Uterus (tissue), 4 donors: ENCODE results near the gene KRTAP10-9. TPM values are rescaled to one million over a fixed set of nuclear protein-coding genes. Genes with fewer than 3 reads are reported as not detected.

Source experiments
- DNase-seq, 2 donors: peaks; one replicate each; pipeline ENCODE4 v3.0.0-alpha.2; 2019 to 2020
- H3K27ac ChIP-seq, 2 donors: fragments of 200-600 bp; sonication (generic); 1 replicate in 1 of 2; 2 replicates in 1 of 2; pipeline ENCODE4 v1.5.1; 2016 to 2018
- H3K27me3 ChIP-seq, 2 donors: fragments of 200-600 bp; sonication (generic); one replicate each; pipeline ENCODE4 v1.5.1; 2018 to 2019; ENCODE audit warnings: control low read depth in 1 of 2
- H3K36me3 ChIP-seq, 2 donors: fragments of 200-600 bp; sonication (generic); one replicate each; pipeline ENCODE4 v1.5.1; 2019; ENCODE audit warnings: control low read depth in 1 of 2
- H3K4me1 ChIP-seq, 2 donors: fragments of 200-600 bp; sonication (generic); one replicate each; pipeline ENCODE4 v1.5.1; 2018 to 2019; ENCODE audit warnings: control low read depth in 1 of 2
- H3K4me3 ChIP-seq, 2 donors: fragments of 200-600 bp; sonication (generic); 1 replicate in 1 of 2; 2 replicates in 1 of 2; pipeline ENCODE4 v1.5.1; 2018 to 2019; ENCODE audit warnings: mild to moderate bottlenecking in 1 of 2
- H3K9me3 ChIP-seq, 2 donors: fragments of 200-600 bp; sonication (generic); one replicate each; pipeline ENCODE4 v1.5.1; 2019; ENCODE audit warnings: control low read depth in 1 of 2
- POLR2A ChIP-seq, 2 donors: fragments of 450-650 bp; IDR thresholded peaks; one replicate each; pipeline ENCODE4 v1.6.1; 2016; ENCODE audit warnings: antibody characterized with exemption in 2 of 2, mild to moderate bottlenecking in 1 of 2, moderate library complexity in 1 of 2
- intact Hi-C: fragments of 100-400 bp; cut with DNase I; formaldehyde crosslinking; loops from one replicate; pipeline ENCODE4 v1.15.1; 2023; ENCODE audit warnings: low total_unique reads
- total RNA-seq, 4 donors: library from RNA; depleted of rRNA in 3 of 4; stranded (reverse); fragments of >200 nt in 3 of 4; gene quantifications; one replicate each; pipeline versions ENCODE4 v1.1.0 to v1.2.4, GENCODE V29; 2014 to 2023
- TF ChIP-seq, protein P1 (sequence below), 4 experiments: fragments of 200-600 bp in 2 of 4; fragments of 450-650 bp in 2 of 4; sonication (generic) in 2 of 4; IDR thresholded peaks; one replicate each; pipeline ENCODE4 v1.5.1; 2016 to 2019; ENCODE audit warnings: antibody characterized with exemption in 4 of 4, mild to moderate bottlenecking in 2 of 4, moderate library complexity in 1 of 4
- donor health status: DM: yes; HTN: yes; CAD: no.

The KRTAP10-9 gene
- total RNA-seq, 4 donors from 2014 or later, result not detected

GRCh38 chr21:44653123-44653522, 26.2 kb downstream of the KRTAP10-9 start:
- Histone ChIP-seq H3K27ac (no peak overlapping the region), H3K9me3 (no peaks in the 10 kb centered on the region), H3K4me1 (no peaks in the 10 kb centered on the region), H3K27me3 (no peaks in the 10 kb centered on the region), H3K36me3 (no peaks in the 10 kb centered on the region), H3K4me3 (no peak overlapping the region)
- intact Hi-C loops, result no loop called here
- no peak for DNase-seq
- TF ChIP-seq POLR2A (IDR thresholded peaks at IDR 0.05), result no peak
- TF ChIP-seq, protein P1, sequence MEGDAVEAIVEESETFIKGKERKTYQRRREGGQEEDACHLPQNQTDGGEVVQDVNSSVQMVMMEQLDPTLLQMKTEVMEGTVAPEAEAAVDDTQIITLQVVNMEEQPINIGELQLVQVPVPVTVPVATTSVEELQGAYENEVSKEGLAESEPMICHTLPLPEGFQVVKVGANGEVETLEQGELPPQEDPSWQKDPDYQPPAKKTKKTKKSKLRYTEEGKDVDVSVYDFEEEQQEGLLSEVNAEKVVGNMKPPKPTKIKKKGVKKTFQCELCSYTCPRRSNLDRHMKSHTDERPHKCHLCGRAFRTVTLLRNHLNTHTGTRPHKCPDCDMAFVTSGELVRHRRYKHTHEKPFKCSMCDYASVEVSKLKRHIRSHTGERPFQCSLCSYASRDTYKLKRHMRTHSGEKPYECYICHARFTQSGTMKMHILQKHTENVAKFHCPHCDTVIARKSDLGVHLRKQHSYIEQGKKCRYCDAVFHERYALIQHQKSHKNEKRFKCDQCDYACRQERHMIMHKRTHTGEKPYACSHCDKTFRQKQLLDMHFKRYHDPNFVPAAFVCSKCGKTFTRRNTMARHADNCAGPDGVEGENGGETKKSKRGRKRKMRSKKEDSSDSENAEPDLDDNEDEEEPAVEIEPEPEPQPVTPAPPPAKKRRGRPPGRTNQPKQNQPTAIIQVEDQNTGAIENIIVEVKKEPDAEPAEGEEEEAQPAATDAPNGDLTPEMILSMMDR (IDR thresholded peaks at IDR 0.05), result no peak

DNA sequence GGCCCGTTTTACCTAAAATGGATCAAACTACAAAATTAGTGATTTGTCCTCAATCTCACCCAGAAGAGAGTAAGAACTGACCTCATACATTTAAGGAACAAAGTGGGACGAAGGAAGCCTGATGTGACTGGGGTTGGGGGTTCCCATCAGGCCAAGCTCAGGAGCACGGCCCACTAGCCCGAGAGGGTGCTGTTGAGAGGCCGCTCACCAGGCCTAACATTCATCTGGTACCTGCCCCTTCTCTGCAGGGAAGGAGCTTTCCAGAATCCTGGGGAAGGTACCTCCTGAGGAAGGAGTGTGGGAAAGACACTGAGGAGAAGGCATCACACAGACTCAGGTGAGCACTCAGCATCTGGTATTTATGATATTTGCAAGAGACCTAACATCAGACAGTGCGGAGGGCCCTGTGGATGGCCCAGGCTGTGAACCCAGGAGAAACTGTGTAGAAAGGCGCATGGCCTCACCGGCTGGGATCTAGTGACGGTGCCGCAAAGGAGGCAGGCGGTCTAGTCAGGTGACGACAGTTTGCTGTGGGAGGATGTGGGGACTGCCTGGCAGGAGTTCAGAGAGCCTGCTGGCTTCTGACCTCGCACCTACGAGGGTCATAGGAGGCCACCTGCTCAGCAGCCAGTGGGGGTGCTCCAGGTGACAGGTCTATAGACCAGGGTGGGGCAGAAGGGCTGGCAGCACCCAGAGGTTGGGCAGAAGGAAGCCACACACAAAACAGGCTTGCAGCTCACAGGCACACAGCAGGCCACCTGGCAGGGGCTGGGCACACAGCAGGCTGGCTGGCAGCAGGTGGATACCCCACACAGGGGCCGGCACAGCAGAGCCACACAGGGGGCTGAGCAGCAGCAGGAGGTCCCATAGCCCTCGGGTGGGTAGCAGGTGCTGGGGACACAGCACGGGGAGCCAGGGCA, 27.0 kb downstream of the KRTAP10-9 start:
- Histone ChIP-seq H3K4me1 (no peaks in the 10 kb centered on the region), H3K36me3 (no peaks in the 10 kb centered on the region), H3K9me3 (no peaks in the 10 kb centered on the region), H3K27me3 (no peaks in the 10 kb centered on the region), H3K4me3 (no peak overlapping the region), H3K27ac (no peak overlapping the region)
- TF ChIP-seq POLR2A (IDR thresholded peaks at IDR 0.05), result no peak
- TF ChIP-seq, protein P1 (IDR thresholded peaks at IDR 0.05), result no peak
- intact Hi-C loops, result no loop called here
- DNase-seq, result no peak

DNA sequence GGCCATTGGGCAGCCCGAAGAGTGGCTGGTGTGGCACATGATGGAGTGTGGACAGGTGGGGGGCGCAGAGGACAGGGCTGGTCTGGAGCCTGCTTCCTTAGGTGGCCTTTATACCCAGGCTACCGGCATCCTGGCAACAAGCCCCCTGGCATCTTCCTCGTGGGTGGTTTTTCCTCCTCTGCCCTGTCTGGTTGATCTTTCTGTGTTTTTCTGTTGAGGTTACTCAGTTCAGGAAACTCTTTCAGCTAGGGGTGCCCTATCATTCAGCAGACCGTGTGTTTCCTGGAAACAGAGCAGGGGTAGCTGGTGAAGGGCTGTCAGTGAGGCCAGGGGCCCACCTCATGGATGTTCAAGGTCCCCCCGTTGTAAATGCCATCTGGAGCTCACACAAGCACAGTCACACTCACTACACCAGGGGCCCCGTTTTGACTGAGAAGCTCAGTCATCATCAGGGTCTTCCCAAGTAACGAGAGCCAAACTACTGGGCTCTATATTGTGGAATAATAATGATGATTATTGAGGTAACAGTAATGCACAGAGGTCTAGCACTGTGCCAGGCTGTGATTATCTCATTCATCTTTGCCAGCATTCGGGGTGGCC, 27.8 kb downstream of the KRTAP10-9 start, which contains the start of gene KRTAP12-4:
TSS of gene KRTAP12-4 (minus strand) at position 84 of the 600 bp plus-strand sequence. CDS start at position 39, 45 bp downstream.
- no peaks in the 10 kb centered on the region for H3K4me1 ChIP-seq
- H3K36me3 ChIP-seq, result no peaks in the 10 kb centered on the region
- intact Hi-C loops, result no loop called here
- H3K9me3 ChIP-seq, result no peaks in the 10 kb centered on the region
- no peak within 1 kb of the TSS for H3K4me3 ChIP-seq
- H3K27ac ChIP-seq, result no peak within 1 kb of the TSS
- DNase-seq, result no peak
- H3K27me3 ChIP-seq, result no peaks in the 10 kb centered on the region
- TF ChIP-seq, protein P1 (IDR thresholded peaks at IDR 0.05), result no peak
- no peak for TF ChIP-seq POLR2A (IDR thresholded peaks at IDR 0.05)

GRCh38 chr21:44656868-44657267, 30.0 kb downstream of the KRTAP10-9 start:
- Histone ChIP-seq H3K27ac (no peak overlapping the region), H3K4me3 (no peak overlapping the region), H3K4me1 (no peaks in the 10 kb centered on the region), H3K36me3 (no peaks in the 10 kb centered on the region), H3K27me3 (peaks cover 0 to 3% of the 10 kb centered on the region in 2 donors), H3K9me3 (no peaks in the 10 kb centered on the region)
- no peak for DNase-seq
- TF ChIP-seq POLR2A (IDR thresholded peaks at IDR 0.05), result no peak
- TF ChIP-seq, protein P1 (IDR thresholded peaks at IDR 0.05), result no peak
- intact Hi-C loops, result no loop called here
